HepG2 (cell line): ENCODE data around the gene MAPK8IP1. TPM values are rescaled to one million over a fixed set of nuclear protein-coding genes. Genes with fewer than 3 reads are reported as not detected.

Source experiments
- ATF3 ChIP-seq: sonication (generic); formaldehyde crosslinking; IDR thresholded peaks from 2 replicates; pipeline ENCODE4 v1.4.0; 2020; ENCODE audit warnings: missing genetic modification reagents
- BRCA1 ChIP-seq: sonication (generic); formaldehyde crosslinking; IDR thresholded peaks from 2 replicates; pipeline ENCODE4 v1.4.0; 2020; ENCODE audit warnings: missing genetic modification reagents
- CEBPB ChIP-seq: IDR thresholded peaks from 2 replicates; pipeline ENCODE4 v1.6.1; 2011; ENCODE audit warnings: low read depth, low read length, improper control_type of control experiment, borderline replicate concordance
- CENPT ChIP-seq: sonication (generic); formaldehyde crosslinking; IDR thresholded peaks from 2 replicates; pipeline ENCODE4 v1.8.0; 2022; ENCODE audit warnings: low read depth, mild to moderate bottlenecking, moderate library complexity, missing genetic modification reagents
- FOXC1 ChIP-seq: sonication (generic); formaldehyde crosslinking; IDR thresholded peaks from 2 replicates; pipeline ENCODE4 v1.8.0; 2022; ENCODE audit warnings: mild to moderate bottlenecking, missing genetic modification reagents, borderline replicate concordance
- HDAC2 ChIP-seq: sonication (generic); formaldehyde crosslinking; IDR thresholded peaks from 2 replicates; pipeline ENCODE4 v1.4.0; 2020; ENCODE audit warnings: missing genetic modification reagents
- IRF2 ChIP-seq: IDR thresholded peaks from 2 replicates; pipeline ENCODE4 v1.6.1; 2018; ENCODE audit warnings: missing genetic modification reagents, missing compliant biosample characterization
- JUNB ChIP-seq: sonication (generic); formaldehyde crosslinking; IDR thresholded peaks from 2 replicates; pipeline ENCODE4 v1.8.0; 2022; ENCODE audit warnings: missing genetic modification reagents, mild to moderate bottlenecking, borderline replicate concordance
- KDM2A ChIP-seq: sonication (generic); formaldehyde crosslinking; IDR thresholded peaks from 2 replicates; pipeline ENCODE4 v1.4.0; 2020; ENCODE audit warnings: low read depth, missing genetic modification reagents, borderline replicate concordance
- MBNL3 ChIP-seq: fragments of 250-450 bp; sonication (Bioruptor Pico); conservative IDR thresholded peaks from 2 replicates; pipeline ENCODE4 v1.8.0; 2022; ENCODE audit warnings: mild to moderate bottlenecking, inconsistent platforms
- MTA1 ChIP-seq: sonication (generic); formaldehyde crosslinking; IDR thresholded peaks from 2 replicates; pipeline ENCODE4 v1.4.0; 2020; ENCODE audit warnings: missing genetic modification reagents, mild to moderate bottlenecking, borderline replicate concordance
- PHF20 ChIP-seq: sonication (generic); formaldehyde crosslinking; IDR thresholded peaks from 2 replicates; pipeline ENCODE4 v1.5.0; 2020; ENCODE audit warnings: mild to moderate bottlenecking, missing genetic modification reagents
- SOX13 ChIP-seq, 3 experiments: fragments of 450-650 bp in 1 of 3; sonication (generic) in 1 of 3; formaldehyde crosslinking in 1 of 3; IDR thresholded peaks in 2 of 3; conservative IDR thresholded peaks in 1 of 3; 2 replicates each; pipeline versions ENCODE4 v1.5.0 to v1.6.1; 2016 to 2020; ENCODE audit warnings: antibody characterized with exemption in 1 of 3, mild to moderate bottlenecking in 1 of 3, missing compliant biosample characterization in 1 of 3, missing genetic modification reagents in 1 of 3, moderate library complexity in 1 of 3
- SRSF9 ChIP-seq: fragments of 200-400 bp; formaldehyde crosslinking; IDR thresholded peaks from 2 replicates; pipeline ENCODE4 v1.6.1; 2018; ENCODE audit warnings: borderline replicate concordance, mild to moderate bottlenecking, low read depth, low read length; ENCODE audit not compliant: insufficient read depth, poor library complexity, severe bottlenecking
- ZFY ChIP-seq: sonication (generic); formaldehyde crosslinking; IDR thresholded peaks from 2 replicates; pipeline ENCODE4 v1.4.0; 2020; ENCODE audit warnings: missing genetic modification reagents
- ZNF460 ChIP-seq: sonication (generic); formaldehyde crosslinking; IDR thresholded peaks from 2 replicates; pipeline ENCODE4 v1.5.1; 2020; ENCODE audit warnings: missing genetic modification reagents, mild to moderate bottlenecking, borderline replicate concordance
- ZNF557 ChIP-seq: sonication (generic); formaldehyde crosslinking; IDR thresholded peaks from 2 replicates; pipeline ENCODE4 v1.4.0; 2020; ENCODE audit warnings: missing genetic modification reagents
- ZNF615 ChIP-seq: sonication (generic); formaldehyde crosslinking; IDR thresholded peaks from 2 replicates; pipeline ENCODE4 v1.5.0; 2020; ENCODE audit warnings: mild to moderate bottlenecking, missing genetic modification reagents, borderline replicate concordance
- polyA plus RNA-seq, 8 experiments: library from polyadenylated mRNA; depleted of rRNA in 3 of 8; stranded (reverse) in 7 of 8; unstranded in 1 of 8; fragments of >200 nt; fragmentation: Illumina TruSeq in 4 of 8; extraction: Trizol in 4 of 8; gene quantifications; 2 replicates each; pipeline versions ENCODE4 v1.2.1 to v1.2.3, GENCODE V29; 2011 to 2016; ENCODE audit warnings: low read depth in 4 of 8, missing spikeins in 1 of 8, mixed read lengths in 1 of 8; ENCODE audit not compliant: insufficient read depth in 1 of 8
- total RNA-seq, 5 experiments: library from RNA; depleted of rRNA; stranded (reverse); fragments of >200 nt; fragmentation: Illumina TruSeq; extraction: Trizol; gene quantifications; 2 replicates each; pipeline ENCODE4 v1.2.3, GENCODE V29; 2016; ENCODE audit warnings: low read depth in 1 of 5
- TF ChIP-seq, protein P1 (sequence below): sonication (generic); formaldehyde crosslinking; IDR thresholded peaks from 2 replicates; pipeline ENCODE4 v1.9.0; 2021; ENCODE audit warnings: missing genetic modification reagents, mild to moderate bottlenecking, borderline replicate concordance
- TF ChIP-seq, protein P2 (sequence below): IDR thresholded peaks from 2 replicates; pipeline ENCODE4 v1.4.0; 2020; ENCODE audit warnings: mild to moderate bottlenecking, missing genetic modification reagents
- TF ChIP-seq, protein P3 (sequence below): sonication (generic); formaldehyde crosslinking; IDR thresholded peaks from 2 replicates; pipeline ENCODE4 v1.4.0; 2020; ENCODE audit warnings: missing genetic modification reagents, borderline replicate concordance

Gene MAPK8IP1
- total and polyA plus RNA-seq, 2 of the 13 experiments (the other 11 are each of a cell fraction or from before 2014, with no cell fraction given): 2.2 to 4.2 TPM

DNA sequence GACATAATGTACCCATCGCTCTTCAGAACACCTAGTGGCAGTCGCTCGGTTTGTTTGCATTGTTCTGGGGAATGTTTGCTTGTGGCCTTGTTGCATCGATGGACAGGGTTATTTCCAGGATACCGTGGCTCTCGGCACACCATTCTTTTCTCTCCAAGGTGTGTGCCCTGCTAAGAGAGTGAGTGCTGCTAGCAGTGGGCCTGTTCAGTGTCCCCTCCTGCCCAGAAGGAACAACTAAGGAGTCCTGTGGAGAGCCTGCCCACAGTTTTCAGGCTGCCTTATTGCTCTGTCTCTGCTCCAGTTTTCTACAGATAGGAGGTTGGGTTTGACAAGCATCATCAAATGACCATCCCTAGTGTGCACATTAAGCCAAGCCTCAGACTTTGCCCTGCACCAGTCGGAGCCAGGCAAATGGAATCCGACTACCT, 36.8 kb upstream of the MAPK8IP1 start (continued):
- TF ChIP-seq SOX13 (IDR thresholded peaks at IDR 0.05): peak; percentile 51
- peak in 1 of 2 experiments; percentile 79; a peak in 2 of 4 replicates for TF ChIP-seq SOX13 (CRISPR knock-in tag; conservative IDR thresholded peaks at IDR 0.05 in 1 of 2, IDR thresholded peaks at IDR 0.05 in 1 of 2)
- TF ChIP-seq, protein P1, sequence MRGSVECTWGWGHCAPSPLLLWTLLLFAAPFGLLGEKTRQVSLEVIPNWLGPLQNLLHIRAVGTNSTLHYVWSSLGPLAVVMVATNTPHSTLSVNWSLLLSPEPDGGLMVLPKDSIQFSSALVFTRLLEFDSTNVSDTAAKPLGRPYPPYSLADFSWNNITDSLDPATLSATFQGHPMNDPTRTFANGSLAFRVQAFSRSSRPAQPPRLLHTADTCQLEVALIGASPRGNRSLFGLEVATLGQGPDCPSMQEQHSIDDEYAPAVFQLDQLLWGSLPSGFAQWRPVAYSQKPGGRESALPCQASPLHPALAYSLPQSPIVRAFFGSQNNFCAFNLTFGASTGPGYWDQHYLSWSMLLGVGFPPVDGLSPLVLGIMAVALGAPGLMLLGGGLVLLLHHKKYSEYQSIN (CRISPR knock-in tag): no peak
- no peak for TF ChIP-seq MTA1
- TF ChIP-seq MBNL3 (CRISPR knock-in tag): no peak
- TF ChIP-seq ZNF615 (CRISPR knock-in tag): no peak
- no peak for TF ChIP-seq ATF3 (CRISPR knock-in tag)
- no peak for TF ChIP-seq SRSF9
- TF ChIP-seq, protein P2, sequence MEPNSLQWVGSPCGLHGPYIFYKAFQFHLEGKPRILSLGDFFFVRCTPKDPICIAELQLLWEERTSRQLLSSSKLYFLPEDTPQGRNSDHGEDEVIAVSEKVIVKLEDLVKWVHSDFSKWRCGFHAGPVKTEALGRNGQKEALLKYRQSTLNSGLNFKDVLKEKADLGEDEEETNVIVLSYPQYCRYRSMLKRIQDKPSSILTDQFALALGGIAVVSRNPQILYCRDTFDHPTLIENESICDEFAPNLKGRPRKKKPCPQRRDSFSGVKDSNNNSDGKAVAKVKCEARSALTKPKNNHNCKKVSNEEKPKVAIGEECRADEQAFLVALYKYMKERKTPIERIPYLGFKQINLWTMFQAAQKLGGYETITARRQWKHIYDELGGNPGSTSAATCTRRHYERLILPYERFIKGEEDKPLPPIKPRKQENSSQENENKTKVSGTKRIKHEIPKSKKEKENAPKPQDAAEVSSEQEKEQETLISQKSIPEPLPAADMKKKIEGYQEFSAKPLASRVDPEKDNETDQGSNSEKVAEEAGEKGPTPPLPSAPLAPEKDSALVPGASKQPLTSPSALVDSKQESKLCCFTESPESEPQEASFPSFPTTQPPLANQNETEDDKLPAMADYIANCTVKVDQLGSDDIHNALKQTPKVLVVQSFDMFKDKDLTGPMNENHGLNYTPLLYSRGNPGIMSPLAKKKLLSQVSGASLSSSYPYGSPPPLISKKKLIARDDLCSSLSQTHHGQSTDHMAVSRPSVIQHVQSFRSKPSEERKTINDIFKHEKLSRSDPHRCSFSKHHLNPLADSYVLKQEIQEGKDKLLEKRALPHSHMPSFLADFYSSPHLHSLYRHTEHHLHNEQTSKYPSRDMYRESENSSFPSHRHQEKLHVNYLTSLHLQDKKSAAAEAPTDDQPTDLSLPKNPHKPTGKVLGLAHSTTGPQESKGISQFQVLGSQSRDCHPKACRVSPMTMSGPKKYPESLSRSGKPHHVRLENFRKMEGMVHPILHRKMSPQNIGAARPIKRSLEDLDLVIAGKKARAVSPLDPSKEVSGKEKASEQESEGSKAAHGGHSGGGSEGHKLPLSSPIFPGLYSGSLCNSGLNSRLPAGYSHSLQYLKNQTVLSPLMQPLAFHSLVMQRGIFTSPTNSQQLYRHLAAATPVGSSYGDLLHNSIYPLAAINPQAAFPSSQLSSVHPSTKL (CRISPR knock-in tag): peak; percentile 53
- no peak for TF ChIP-seq PHF20 (CRISPR knock-in tag)
- TF ChIP-seq, protein P3, sequence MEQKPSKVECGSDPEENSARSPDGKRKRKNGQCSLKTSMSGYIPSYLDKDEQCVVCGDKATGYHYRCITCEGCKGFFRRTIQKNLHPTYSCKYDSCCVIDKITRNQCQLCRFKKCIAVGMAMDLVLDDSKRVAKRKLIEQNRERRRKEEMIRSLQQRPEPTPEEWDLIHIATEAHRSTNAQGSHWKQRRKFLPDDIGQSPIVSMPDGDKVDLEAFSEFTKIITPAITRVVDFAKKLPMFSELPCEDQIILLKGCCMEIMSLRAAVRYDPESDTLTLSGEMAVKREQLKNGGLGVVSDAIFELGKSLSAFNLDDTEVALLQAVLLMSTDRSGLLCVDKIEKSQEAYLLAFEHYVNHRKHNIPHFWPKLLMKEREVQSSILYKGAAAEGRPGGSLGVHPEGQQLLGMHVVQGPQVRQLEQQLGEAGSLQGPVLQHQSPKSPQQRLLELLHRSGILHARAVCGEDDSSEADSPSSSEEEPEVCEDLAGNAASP: peak; percentile 57; the same call in 1 of the 2 replicates
- peak; percentile 25; the same call in 1 of the 2 replicates for TF ChIP-seq ZFY
- TF ChIP-seq BRCA1 (CRISPR knock-in tag): no peak
- TF ChIP-seq JUNB (CRISPR knock-in tag): no peak
- no peak for TF ChIP-seq FOXC1 (CRISPR knock-in tag)
- TF ChIP-seq ZNF460 (CRISPR knock-in tag): no peak
- TF ChIP-seq IRF2: no peak
- TF ChIP-seq CEBPB: no peak
- TF ChIP-seq CENPT (CRISPR knock-in tag): no peak
- no peak for TF ChIP-seq ZNF557 (CRISPR knock-in tag)
- TF ChIP-seq KDM2A: no peak
- peak; percentile 60; the same call in 1 of the 2 replicates for TF ChIP-seq HDAC2 (CRISPR knock-in tag)
